ENCODE data around the gene MOB3B.

DNA sequence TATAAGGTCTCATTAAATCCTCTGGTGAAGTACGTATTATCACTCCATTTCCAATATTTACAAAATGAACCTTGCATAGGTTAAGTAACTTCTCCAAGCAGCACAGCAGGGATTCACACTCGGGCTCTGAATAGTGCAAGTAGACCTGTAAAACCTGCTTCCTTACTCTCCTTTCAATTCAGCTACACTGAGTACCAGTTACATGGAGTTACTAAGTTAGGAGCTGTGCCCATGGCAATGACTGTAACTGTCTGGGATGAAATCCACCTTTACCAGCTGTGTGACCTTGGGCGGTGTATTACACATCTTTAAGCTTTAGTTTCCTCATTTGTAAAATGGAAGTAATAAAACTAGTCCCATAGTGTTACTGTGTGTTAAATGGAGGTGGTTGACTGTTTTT, 15.9 kb upstream of the MOB3B start:
- TF ChIP-seq, protein P1, sequence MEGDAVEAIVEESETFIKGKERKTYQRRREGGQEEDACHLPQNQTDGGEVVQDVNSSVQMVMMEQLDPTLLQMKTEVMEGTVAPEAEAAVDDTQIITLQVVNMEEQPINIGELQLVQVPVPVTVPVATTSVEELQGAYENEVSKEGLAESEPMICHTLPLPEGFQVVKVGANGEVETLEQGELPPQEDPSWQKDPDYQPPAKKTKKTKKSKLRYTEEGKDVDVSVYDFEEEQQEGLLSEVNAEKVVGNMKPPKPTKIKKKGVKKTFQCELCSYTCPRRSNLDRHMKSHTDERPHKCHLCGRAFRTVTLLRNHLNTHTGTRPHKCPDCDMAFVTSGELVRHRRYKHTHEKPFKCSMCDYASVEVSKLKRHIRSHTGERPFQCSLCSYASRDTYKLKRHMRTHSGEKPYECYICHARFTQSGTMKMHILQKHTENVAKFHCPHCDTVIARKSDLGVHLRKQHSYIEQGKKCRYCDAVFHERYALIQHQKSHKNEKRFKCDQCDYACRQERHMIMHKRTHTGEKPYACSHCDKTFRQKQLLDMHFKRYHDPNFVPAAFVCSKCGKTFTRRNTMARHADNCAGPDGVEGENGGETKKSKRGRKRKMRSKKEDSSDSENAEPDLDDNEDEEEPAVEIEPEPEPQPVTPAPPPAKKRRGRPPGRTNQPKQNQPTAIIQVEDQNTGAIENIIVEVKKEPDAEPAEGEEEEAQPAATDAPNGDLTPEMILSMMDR (IDR thresholded peaks at IDR 0.05), result no peak
- TF ChIP-seq, protein P2, sequence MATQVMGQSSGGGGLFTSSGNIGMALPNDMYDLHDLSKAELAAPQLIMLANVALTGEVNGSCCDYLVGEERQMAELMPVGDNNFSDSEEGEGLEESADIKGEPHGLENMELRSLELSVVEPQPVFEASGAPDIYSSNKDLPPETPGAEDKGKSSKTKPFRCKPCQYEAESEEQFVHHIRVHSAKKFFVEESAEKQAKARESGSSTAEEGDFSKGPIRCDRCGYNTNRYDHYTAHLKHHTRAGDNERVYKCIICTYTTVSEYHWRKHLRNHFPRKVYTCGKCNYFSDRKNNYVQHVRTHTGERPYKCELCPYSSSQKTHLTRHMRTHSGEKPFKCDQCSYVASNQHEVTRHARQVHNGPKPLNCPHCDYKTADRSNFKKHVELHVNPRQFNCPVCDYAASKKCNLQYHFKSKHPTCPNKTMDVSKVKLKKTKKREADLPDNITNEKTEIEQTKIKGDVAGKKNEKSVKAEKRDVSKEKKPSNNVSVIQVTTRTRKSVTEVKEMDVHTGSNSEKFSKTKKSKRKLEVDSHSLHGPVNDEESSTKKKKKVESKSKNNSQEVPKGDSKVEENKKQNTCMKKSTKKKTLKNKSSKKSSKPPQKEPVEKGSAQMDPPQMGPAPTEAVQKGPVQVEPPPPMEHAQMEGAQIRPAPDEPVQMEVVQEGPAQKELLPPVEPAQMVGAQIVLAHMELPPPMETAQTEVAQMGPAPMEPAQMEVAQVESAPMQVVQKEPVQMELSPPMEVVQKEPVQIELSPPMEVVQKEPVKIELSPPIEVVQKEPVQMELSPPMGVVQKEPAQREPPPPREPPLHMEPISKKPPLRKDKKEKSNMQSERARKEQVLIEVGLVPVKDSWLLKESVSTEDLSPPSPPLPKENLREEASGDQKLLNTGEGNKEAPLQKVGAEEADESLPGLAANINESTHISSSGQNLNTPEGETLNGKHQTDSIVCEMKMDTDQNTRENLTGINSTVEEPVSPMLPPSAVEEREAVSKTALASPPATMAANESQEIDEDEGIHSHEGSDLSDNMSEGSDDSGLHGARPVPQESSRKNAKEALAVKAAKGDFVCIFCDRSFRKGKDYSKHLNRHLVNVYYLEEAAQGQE (IDR thresholded peaks at IDR 0.05; ENCODE audit: insufficient read depth in 1 of 2, low read depth in 2 of 2, low read length in 1 of 2), result no peak
- TF ChIP-seq SIN3A (IDR thresholded peaks at IDR 0.05; ENCODE audit: borderline replicate concordance, insufficient read depth, low read depth, low read length) (no peak), POLR2AphosphoS5 (IDR thresholded peaks at IDR 0.05; ENCODE audit: low read depth, low read length) (no peak), TCF7L2 (IDR thresholded peaks at IDR 0.05; ENCODE audit: low read depth, low read length) (no peak)

All from Panc1 (cell line).